ENCODE results near the gene DELE1.

DNA sequence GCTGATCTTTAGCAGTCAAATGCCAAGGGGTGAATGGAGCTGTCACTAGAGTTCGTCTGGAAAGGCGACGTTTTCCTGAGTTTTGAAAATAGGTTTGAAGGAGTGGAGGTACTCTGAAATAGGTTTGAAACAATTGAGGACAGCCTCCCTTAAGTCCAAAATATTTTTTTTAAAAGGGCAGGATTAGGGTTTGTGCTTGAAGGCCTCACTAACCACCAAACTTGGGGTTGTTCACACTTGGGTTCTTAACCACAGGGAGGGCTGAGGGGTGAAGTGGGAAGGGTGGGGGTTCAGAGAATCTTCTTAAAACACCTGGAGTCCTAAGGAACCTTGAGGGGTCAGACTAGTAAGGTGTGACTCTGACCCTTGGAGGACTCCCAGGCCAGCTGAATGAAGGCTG is 37.8 kb downstream of the DELE1 start:
- TF ChIP-seq, protein P1, sequence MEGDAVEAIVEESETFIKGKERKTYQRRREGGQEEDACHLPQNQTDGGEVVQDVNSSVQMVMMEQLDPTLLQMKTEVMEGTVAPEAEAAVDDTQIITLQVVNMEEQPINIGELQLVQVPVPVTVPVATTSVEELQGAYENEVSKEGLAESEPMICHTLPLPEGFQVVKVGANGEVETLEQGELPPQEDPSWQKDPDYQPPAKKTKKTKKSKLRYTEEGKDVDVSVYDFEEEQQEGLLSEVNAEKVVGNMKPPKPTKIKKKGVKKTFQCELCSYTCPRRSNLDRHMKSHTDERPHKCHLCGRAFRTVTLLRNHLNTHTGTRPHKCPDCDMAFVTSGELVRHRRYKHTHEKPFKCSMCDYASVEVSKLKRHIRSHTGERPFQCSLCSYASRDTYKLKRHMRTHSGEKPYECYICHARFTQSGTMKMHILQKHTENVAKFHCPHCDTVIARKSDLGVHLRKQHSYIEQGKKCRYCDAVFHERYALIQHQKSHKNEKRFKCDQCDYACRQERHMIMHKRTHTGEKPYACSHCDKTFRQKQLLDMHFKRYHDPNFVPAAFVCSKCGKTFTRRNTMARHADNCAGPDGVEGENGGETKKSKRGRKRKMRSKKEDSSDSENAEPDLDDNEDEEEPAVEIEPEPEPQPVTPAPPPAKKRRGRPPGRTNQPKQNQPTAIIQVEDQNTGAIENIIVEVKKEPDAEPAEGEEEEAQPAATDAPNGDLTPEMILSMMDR (IDR thresholded peaks at IDR 0.05; ENCODE audit: poor library complexity, severe bottlenecking), result no peak
- TF ChIP-seq POLR2AphosphoS5 (IDR thresholded peaks at IDR 0.05), result no peak
- TF ChIP-seq EZH2 (IDR thresholded peaks at IDR 0.05; ENCODE audit: borderline replicate concordance, insufficient read depth, low read length, poor library complexity, severe bottlenecking), result no peak
- no peak for TF ChIP-seq EP300 (conservative IDR thresholded peaks at IDR 0.05; ENCODE audit: poor library complexity, severe bottlenecking)
- no peak for TF ChIP-seq RAD21 (conservative IDR thresholded peaks at IDR 0.05)

All from neural cell (in vitro differentiated cells).